Measurements from ENCODE around the gene BRAP.
"Not testable (repeated sequence)": the region's sequence is repeated elsewhere in the genome, so short reads cannot be mapped to it uniquely, and the experiment has no call there.

The BRAP gene

GRCh38 chr12:111606767-111607230 is 79.0 kb downstream of the BRAP start:
- no peak for DNase-seq

GRCh38 chr12:111605911-111606766 is 79.6 kb downstream of the BRAP start:
- no peak for DNase-seq

GRCh38 chr12:111602857-111603256 is 82.9 kb downstream of the BRAP start:
- not testable (repeated sequence) for DNase-seq

- no peak for DNase-seq
Measured at GRCh38 chr12:111602348-111602747, 83.4 kb downstream of the BRAP start.

GRCh38 chr12:111600986-111601385 is 84.8 kb downstream of the BRAP start:
- not testable (repeated sequence) for DNase-seq

- DNase-seq = no peak
Measured at GRCh38 chr12:111600205-111600642, 85.5 kb downstream of the BRAP start.

- peak; percentile 71 to 74 for DNase-seq
Measured at GRCh38 chr12:111599453-111600204, 86.1 kb downstream of the BRAP start.

GRCh38 chr12:111598637-111599452 is 86.9 kb downstream of the BRAP start, which contains the start of gene ATXN2:
Gene ATXN2 (minus strand): TSS chr12:111599315. CDS start chr12:111599034, 281 bp downstream.
- peak in 1 of 2 experiments; percentile 50 for DNase-seq

- no peak for DNase-seq
Measured at GRCh38 chr12:111597831-111598636, 87.7 kb downstream of the BRAP start.

- DNase-seq = peak; percentile 37 to 55
Measured at GRCh38 chr12:111596985-111597830, 88.5 kb downstream of the BRAP start.

GRCh38 chr12:111595341-111595835 is 90.4 kb downstream of the BRAP start:
- DNase-seq = not testable (repeated sequence)
